Glomerular endothelial cell (primary cell): ENCODE measurements around the gene COL6A2. TPM values are rescaled to one million over a fixed set of nuclear protein-coding genes. Genes with fewer than 3 reads are reported as not detected.

ENCODE experiments used
- DNase-seq: peaks from one replicate; pipeline ENCODE4 v3.0.0-alpha.2; 2011; ENCODE audit warnings: low read depth, low spot score; ENCODE audit errors: extremely low read depth
- total RNA-seq: library from RNA; depleted of rRNA; stranded (reverse); fragments of >200 nt; gene quantifications from 2 replicates; pipeline ENCODE4 v1.2.3, GENCODE V29; 2015

Gene COL6A2
- total RNA-seq, 1 donor from 2014 or later: 110 TPM

- DNase-seq: no peak
Observed at GRCh38 chr21:46122758-46123683, 25.1 kb downstream of the COL6A2 start.

GRCh38 chr21:46124083-46124925, 26.4 kb downstream of the COL6A2 start:
- DNase-seq: no peak

GRCh38 chr21:46124926-46125845, 27.3 kb downstream of the COL6A2 start:
- no peak for DNase-seq

GRCh38 chr21:46125846-46126301, 28.0 kb downstream of the COL6A2 start:
- DNase-seq: no peak

- DNase-seq: no peak
Observed at GRCh38 chr21:46126309-46127238, 28.7 kb downstream of the COL6A2 start.

- no peak for DNase-seq
Observed at GRCh38 chr21:46127239-46128105, 29.6 kb downstream of the COL6A2 start.

GRCh38 chr21:46128106-46128932, 30.4 kb downstream of the COL6A2 start:
- no peak for DNase-seq

- DNase-seq: no peak
Observed at GRCh38 chr21:46128933-46129571, 31.1 kb downstream of the COL6A2 start.

- DNase-seq: no peak
Observed at GRCh38 chr21:46129846-46130651, 32.1 kb downstream of the COL6A2 start.

- DNase-seq: no peak
Observed at GRCh38 chr21:46130831-46131587, 33.1 kb downstream of the COL6A2 start.

GRCh38 chr21:46131588-46131837, 33.6 kb downstream of the COL6A2 start:
- DNase-seq: no peak

GRCh38 chr21:46131838-46132651, 34.1 kb downstream of the COL6A2 start:
- DNase-seq: no peak

- no peak for DNase-seq
Observed at GRCh38 chr21:46135782-46136395, 38.0 kb downstream of the COL6A2 start.

GRCh38 chr21:46136739-46137349, 38.9 kb downstream of the COL6A2 start:
- no peak for DNase-seq
